Endodermal cell (in vitro differentiated cells): ENCODE measurements around the gene PANX2. TPM values are rescaled to one million over a fixed set of nuclear protein-coding genes. Genes with fewer than 3 reads are reported as not detected.

Experiments used
- DNase-seq: peaks from one replicate; pipeline ENCODE4 v3.0.0-alpha.2; 2017
- H3K27ac ChIP-seq: 2 replicates; pipeline ENCODE4 v1.5.1; 2013; ENCODE audit warnings: mild to moderate bottlenecking, low read depth, low read length, moderate library complexity
- H3K27me3 ChIP-seq: 2 replicates; pipeline ENCODE4 v1.6.1; 2013; ENCODE audit warnings: mild to moderate bottlenecking, low read length, moderate library complexity; ENCODE audit not compliant: insufficient read depth, control insufficient read depth, poor library complexity, severe bottlenecking
- H3K36me3 ChIP-seq: 2 replicates; pipeline ENCODE4 v1.7.0; 2013; ENCODE audit warnings: mild to moderate bottlenecking, low read length, moderate library complexity; ENCODE audit not compliant: control insufficient read depth, insufficient read depth
- H3K4me1 ChIP-seq: one replicate; pipeline ENCODE4 v1.7.0; 2013; ENCODE audit warnings: low read length; ENCODE audit not compliant: control insufficient read depth, insufficient read depth
- H3K4me3 ChIP-seq: 2 replicates; pipeline ENCODE4 v1.5.1; 2013; ENCODE audit warnings: mild to moderate bottlenecking, low read length, moderate library complexity
- H3K9ac ChIP-seq: 2 replicates; pipeline ENCODE4 v1.6.1; 2013; ENCODE audit warnings: mild to moderate bottlenecking, low read length, moderate library complexity; ENCODE audit not compliant: poor library complexity, severe bottlenecking; ENCODE audit errors: extremely low read depth
- H3K9me3 ChIP-seq: 2 replicates; pipeline ENCODE4 v1.6.1; 2013; ENCODE audit warnings: mild to moderate bottlenecking, low read length, moderate library complexity; ENCODE audit not compliant: control insufficient read depth
- H3K27ac Mint-ChIP-seq: 2 replicates; pipeline ENCODE4 v1.8.0; 2020; ENCODE audit warnings: mixed read lengths
- H3K27me3 Mint-ChIP-seq: 2 replicates; pipeline ENCODE4 v1.8.0; 2021; ENCODE audit warnings: mild to moderate bottlenecking, mixed read lengths; ENCODE audit not compliant: insufficient read depth
- H3K36me3 Mint-ChIP-seq: 2 replicates; pipeline ENCODE4 v1.8.0; 2020; ENCODE audit warnings: low read depth, mixed read lengths
- H3K4me1 Mint-ChIP-seq: 2 replicates; pipeline ENCODE4 v1.8.0; 2020; ENCODE audit warnings: mixed read lengths
- H3K4me3 Mint-ChIP-seq: 2 replicates; pipeline ENCODE4 v1.8.0; 2020; ENCODE audit warnings: mild to moderate bottlenecking, moderate library complexity, mixed read lengths
- H3K9me3 Mint-ChIP-seq: 2 replicates; pipeline ENCODE4 v1.8.0; 2020; ENCODE audit warnings: mild to moderate bottlenecking, mixed read lengths
- WGBS, 2 experiments: methylation state at CpG; one replicate each; pipeline versions ENCODE4 v1.1.5 to v1.1.7; 2013; ENCODE audit warnings: missing lambda C conversion rate in 2 of 2, mixed read lengths in 1 of 2; ENCODE audit not compliant: insufficient coverage in 1 of 2, insufficient read length in 1 of 2; 5-methylcytosine and 5-hydroxymethylcytosine counted together
- total RNA-seq, 2 donors: library from RNA; stranded (reverse); fragmentation: NEBNext Ultra II Directional in 1 of 2; extraction: Animal tissue kit (Norgen Biotek cat#: 25700) in 1 of 2; gene quantifications; 2 replicates in 1 of 2; 3 replicates in 1 of 2; pipeline ENCODE4 v1.2.1, GENCODE V29; 2021
- TF ChIP-seq, protein P1 (sequence below): fragments of 200-600 bp; sonication (generic); conservative IDR thresholded peaks from 2 replicates; pipeline ENCODE4 v1.5.0; 2021; ENCODE audit warnings: antibody characterized with exemption, mild to moderate bottlenecking

Gene PANX2
- total RNA-seq, 2 donors from 2014 or later: 8.8 to 11.2 TPM

DNA sequence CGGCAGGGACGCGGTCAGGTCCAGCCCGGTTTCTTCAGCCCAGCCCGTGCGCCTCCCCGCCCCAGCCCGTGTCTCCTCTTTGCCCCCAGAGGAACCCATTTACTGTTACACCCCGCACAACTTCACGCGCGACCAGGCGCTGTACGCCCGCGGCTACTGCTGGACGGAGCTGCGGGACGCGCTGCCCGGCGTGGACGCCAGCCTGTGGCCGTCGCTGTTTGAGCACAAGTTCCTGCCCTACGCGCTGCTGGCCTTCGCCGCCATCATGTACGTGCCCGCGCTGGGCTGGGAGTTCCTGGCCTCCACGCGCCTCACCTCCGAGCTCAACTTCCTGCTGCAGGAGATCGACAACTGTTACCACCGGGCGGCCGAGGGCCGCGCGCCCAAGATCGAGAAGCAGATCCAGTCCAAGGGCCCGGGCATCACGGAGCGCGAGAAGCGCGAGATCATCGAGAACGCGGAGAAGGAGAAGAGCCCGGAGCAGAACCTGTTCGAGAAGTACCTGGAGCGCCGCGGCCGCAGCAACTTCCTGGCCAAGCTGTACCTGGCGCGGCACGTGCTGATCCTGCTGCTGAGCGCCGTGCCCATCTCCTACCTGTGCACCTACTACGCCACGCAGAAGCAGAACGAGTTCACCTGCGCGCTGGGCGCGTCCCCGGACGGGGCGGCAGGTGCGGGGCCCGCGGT, 6.5 kb downstream of the PANX2 start:
- H3K27ac ChIP-seq: no peak overlapping the region
- Mint-ChIP-seq H3K4me3 (no peak overlapping the region), H3K9me3 (no peaks in the 10 kb centered on the region), H3K36me3 (peaks cover 11% of the 10 kb centered on the region), H3K27ac (no peak overlapping the region), H3K4me1 (no peaks in the 10 kb centered on the region), H3K27me3 (peaks cover 3% of the 10 kb centered on the region)
- H3K4me1 ChIP-seq: no peaks in the 10 kb centered on the region
- no peaks in the 10 kb centered on the region for H3K36me3 ChIP-seq
- H3K27me3 ChIP-seq: no peaks in the 10 kb centered on the region
- no peak for DNase-seq
- no peak overlapping the region for H3K9ac ChIP-seq
- H3K9me3 ChIP-seq: no peaks in the 10 kb centered on the region
- 96 to 97% methylated on average over 73 to 76 of the region's 76 CpGs for WGBS, 2 experiments
- TF ChIP-seq, protein P1, sequence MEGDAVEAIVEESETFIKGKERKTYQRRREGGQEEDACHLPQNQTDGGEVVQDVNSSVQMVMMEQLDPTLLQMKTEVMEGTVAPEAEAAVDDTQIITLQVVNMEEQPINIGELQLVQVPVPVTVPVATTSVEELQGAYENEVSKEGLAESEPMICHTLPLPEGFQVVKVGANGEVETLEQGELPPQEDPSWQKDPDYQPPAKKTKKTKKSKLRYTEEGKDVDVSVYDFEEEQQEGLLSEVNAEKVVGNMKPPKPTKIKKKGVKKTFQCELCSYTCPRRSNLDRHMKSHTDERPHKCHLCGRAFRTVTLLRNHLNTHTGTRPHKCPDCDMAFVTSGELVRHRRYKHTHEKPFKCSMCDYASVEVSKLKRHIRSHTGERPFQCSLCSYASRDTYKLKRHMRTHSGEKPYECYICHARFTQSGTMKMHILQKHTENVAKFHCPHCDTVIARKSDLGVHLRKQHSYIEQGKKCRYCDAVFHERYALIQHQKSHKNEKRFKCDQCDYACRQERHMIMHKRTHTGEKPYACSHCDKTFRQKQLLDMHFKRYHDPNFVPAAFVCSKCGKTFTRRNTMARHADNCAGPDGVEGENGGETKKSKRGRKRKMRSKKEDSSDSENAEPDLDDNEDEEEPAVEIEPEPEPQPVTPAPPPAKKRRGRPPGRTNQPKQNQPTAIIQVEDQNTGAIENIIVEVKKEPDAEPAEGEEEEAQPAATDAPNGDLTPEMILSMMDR: no peak
- H3K4me3 ChIP-seq: no peak overlapping the region

DNA sequence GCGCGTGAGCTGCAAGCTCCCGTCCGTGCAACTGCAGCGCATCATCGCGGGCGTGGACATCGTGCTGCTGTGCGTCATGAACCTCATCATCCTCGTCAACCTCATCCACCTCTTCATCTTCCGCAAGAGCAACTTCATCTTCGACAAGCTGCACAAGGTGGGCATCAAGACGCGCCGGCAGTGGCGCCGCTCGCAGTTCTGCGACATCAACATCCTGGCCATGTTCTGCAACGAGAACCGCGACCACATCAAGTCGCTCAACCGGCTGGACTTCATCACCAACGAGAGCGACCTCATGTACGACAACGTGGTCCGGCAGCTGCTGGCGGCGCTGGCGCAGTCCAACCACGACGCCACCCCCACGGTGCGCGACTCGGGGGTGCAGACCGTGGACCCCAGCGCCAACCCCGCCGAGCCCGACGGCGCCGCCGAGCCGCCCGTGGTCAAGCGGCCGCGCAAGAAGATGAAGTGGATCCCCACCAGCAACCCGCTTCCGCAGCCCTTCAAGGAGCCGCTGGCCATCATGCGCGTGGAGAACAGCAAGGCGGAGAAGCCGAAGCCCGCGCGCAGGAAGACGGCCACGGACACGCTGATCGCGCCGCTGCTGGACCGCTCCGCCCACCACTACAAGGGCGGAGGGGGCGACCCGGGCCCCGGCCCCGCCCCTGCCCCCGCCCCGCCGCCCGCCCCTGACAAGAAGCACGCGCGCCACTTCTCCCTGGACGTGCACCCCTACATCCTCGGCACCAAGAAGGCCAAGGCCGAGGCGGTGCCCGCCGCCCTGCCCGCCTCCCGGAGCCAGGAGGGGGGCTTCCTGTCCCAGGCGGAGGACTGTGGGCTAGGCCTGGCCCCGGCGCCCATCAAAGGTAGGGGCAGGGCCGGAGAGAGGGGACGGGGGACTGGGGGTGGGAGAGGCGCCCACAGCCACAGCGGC, 7.3 kb downstream of the PANX2 start:
- no peaks in the 10 kb centered on the region for H3K9me3 Mint-ChIP-seq
- H3K27me3 ChIP-seq: no peaks in the 10 kb centered on the region

DNA sequence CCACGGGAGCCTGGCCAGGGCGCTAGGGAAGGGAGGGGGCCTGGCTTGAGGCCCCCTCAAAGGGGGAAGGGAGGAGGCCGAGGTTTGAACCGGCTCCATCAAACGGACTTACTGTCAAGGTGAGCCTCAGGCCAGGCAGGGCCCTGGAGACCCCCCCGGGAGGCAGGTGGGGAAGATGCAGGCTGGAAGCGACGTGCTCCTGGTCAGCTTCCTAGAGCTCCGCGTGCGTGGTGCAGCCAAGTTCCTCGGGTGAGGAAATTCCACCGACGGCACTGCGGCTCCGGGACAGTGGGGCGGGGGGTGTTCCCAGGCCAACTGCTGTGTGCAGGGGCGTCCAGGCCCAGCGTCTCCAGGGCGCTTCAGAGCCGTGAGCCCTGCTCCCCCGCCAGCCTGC, 7.9 kb downstream of the PANX2 start:
- no peaks in the 10 kb centered on the region for H3K4me1 Mint-ChIP-seq
- H3K9ac ChIP-seq: no peak overlapping the region
- DNase-seq: no peak

More for the DNA sequence above, 7.3 kb downstream of the PANX2 start:
- H3K4me3 Mint-ChIP-seq: no peak overlapping the region
- no peaks in the 10 kb centered on the region for H3K4me1 Mint-ChIP-seq
- Histone ChIP-seq H3K9me3 (no peaks in the 10 kb centered on the region), H3K4me3 (no peak overlapping the region), H3K36me3 (no peaks in the 10 kb centered on the region), H3K9ac (no peak overlapping the region), H3K4me1 (no peaks in the 10 kb centered on the region), H3K27ac (no peak overlapping the region)
- peaks cover 11% of the 10 kb centered on the region for H3K36me3 Mint-ChIP-seq
- H3K27ac Mint-ChIP-seq: no peak overlapping the region
- no peaks in the 10 kb centered on the region for H3K27me3 Mint-ChIP-seq
- no peak for DNase-seq
- 95 to 96% methylated on average over 59 to 98 of the region's 98 CpGs for WGBS, 2 experiments
- TF ChIP-seq, protein P1: no peak

More for the DNA sequence above, 7.9 kb downstream of the PANX2 start:
- TF ChIP-seq, protein P1: no peak
- H3K4me3 ChIP-seq: no peak overlapping the region
- H3K27ac ChIP-seq: no peak overlapping the region
- H3K27me3 ChIP-seq: no peaks in the 10 kb centered on the region
- H3K9me3 Mint-ChIP-seq: no peaks in the 10 kb centered on the region
- H3K4me3 Mint-ChIP-seq: no peak overlapping the region
- no peak overlapping the region for H3K27ac Mint-ChIP-seq
- H3K4me1 ChIP-seq: no peaks in the 10 kb centered on the region
- H3K27me3 Mint-ChIP-seq: no peaks in the 10 kb centered on the region
- no peaks in the 10 kb centered on the region for H3K9me3 ChIP-seq
- 92 to 94% methylated on average over 15 to 22 of the region's 22 CpGs for WGBS, 2 experiments
- peaks cover 11% of the 10 kb centered on the region for H3K36me3 Mint-ChIP-seq
- no peaks in the 10 kb centered on the region for H3K36me3 ChIP-seq
